H9 (cell line): ENCODE data around the gene CA7. TPM values are rescaled to one million over a fixed set of nuclear protein-coding genes. Genes with fewer than 3 reads are reported as not detected.

Experiments used
- DNase-seq: peaks from one replicate; pipeline ENCODE4 v3.0.0-alpha.2; 2017
- H2AFZ ChIP-seq: one replicate; pipeline ENCODE4 v1.6.1; 2013; ENCODE audit warnings: mild to moderate bottlenecking, low read length, control low read depth, moderate library complexity
- H2AK5ac ChIP-seq: 2 replicates; pipeline ENCODE4 v1.6.1; 2013; ENCODE audit warnings: low read length, control low read depth, mixed read lengths; ENCODE audit not compliant: insufficient read length
- H2BK120ac ChIP-seq: one replicate; pipeline ENCODE4 v1.6.1; 2013; ENCODE audit warnings: low read depth, mild to moderate bottlenecking, low read length, control low read depth, inconsistent platforms; ENCODE audit not compliant: poor library complexity, severe bottlenecking
- H2BK12ac ChIP-seq: 2 replicates; pipeline ENCODE4 v1.6.1; 2013; ENCODE audit warnings: low read length, control low read depth, mixed read lengths, low read depth; ENCODE audit not compliant: insufficient read length
- H2BK15ac ChIP-seq: 2 replicates; pipeline ENCODE4 v1.6.1; 2013; ENCODE audit warnings: low read depth, low read length, control low read depth
- H2BK20ac ChIP-seq: one replicate; pipeline ENCODE4 v1.6.1; 2013; ENCODE audit warnings: low read depth, mild to moderate bottlenecking, low read length, control low read depth, inconsistent platforms; ENCODE audit not compliant: poor library complexity, severe bottlenecking
- H2BK5ac ChIP-seq: 2 replicates; pipeline ENCODE4 v1.6.1; 2013; ENCODE audit warnings: low read length, control low read depth, mixed read lengths; ENCODE audit not compliant: insufficient read length
- H3K14ac ChIP-seq: 2 replicates; pipeline ENCODE4 v1.6.1; 2013; ENCODE audit warnings: low read length, control low read depth; ENCODE audit not compliant: insufficient read depth
- H3K18ac ChIP-seq: 2 replicates; pipeline ENCODE4 v1.6.1; 2013; ENCODE audit warnings: low read depth, mild to moderate bottlenecking, mixed read lengths, low read length, control low read depth; ENCODE audit not compliant: insufficient read length
- H3K23ac ChIP-seq: 2 replicates; pipeline ENCODE4 v1.6.1; 2013; ENCODE audit warnings: low read length, control low read depth, mixed read lengths, low read depth; ENCODE audit not compliant: insufficient read length
- H3K23me2 ChIP-seq: 2 replicates; pipeline ENCODE4 v1.6.1; 2013; ENCODE audit warnings: low read depth, mild to moderate bottlenecking, mixed read lengths, low read length, control low read depth; ENCODE audit not compliant: insufficient read length, poor library complexity, severe bottlenecking
- H3K27ac ChIP-seq: 2 replicates; pipeline ENCODE4 v1.5.1; 2013; ENCODE audit warnings: low read length, control low read depth, mixed read lengths, low read depth; ENCODE audit not compliant: insufficient read length
- H3K27me3 ChIP-seq: 2 replicates; pipeline ENCODE4 v1.6.1; 2013; ENCODE audit warnings: low read length, control low read depth, inconsistent platforms; ENCODE audit not compliant: insufficient read depth
- H3K4ac ChIP-seq: 2 replicates; pipeline ENCODE4 v1.6.1; 2013; ENCODE audit warnings: low read depth, mild to moderate bottlenecking, control low read depth, inconsistent platforms, low read length, moderate library complexity
- H3K4me1 ChIP-seq: 2 replicates; pipeline ENCODE4 v1.6.1; 2013; ENCODE audit warnings: low read length, control low read depth, inconsistent platforms; ENCODE audit not compliant: insufficient read depth
- H3K4me2 ChIP-seq: 2 replicates; pipeline ENCODE4 v1.6.1; 2013; ENCODE audit warnings: low read length, control low read depth, mixed read lengths; ENCODE audit not compliant: insufficient read length, insufficient read depth
- H3K56ac ChIP-seq: 2 replicates; pipeline ENCODE4 v1.6.1; 2013; ENCODE audit warnings: low read depth, mild to moderate bottlenecking, mixed read lengths, low read length, control low read depth; ENCODE audit not compliant: insufficient read length
- H3K79me1 ChIP-seq: 2 replicates; pipeline ENCODE4 v1.6.1; 2013; ENCODE audit warnings: low read depth, mild to moderate bottlenecking, moderate library complexity, low read length, control low read depth, inconsistent platforms; ENCODE audit not compliant: insufficient read depth, poor library complexity, severe bottlenecking
- H3K79me2 ChIP-seq: 2 replicates; pipeline ENCODE4 v1.6.1; 2013; ENCODE audit warnings: low read length, control low read depth, inconsistent platforms; ENCODE audit not compliant: insufficient read depth
- H3K9ac ChIP-seq: 2 replicates; pipeline ENCODE4 v1.6.1; 2013; ENCODE audit warnings: low read length, control low read depth, mixed read lengths; ENCODE audit not compliant: insufficient read length; ENCODE audit errors: extremely low read depth
- H3K9me3 ChIP-seq: one replicate; pipeline ENCODE4 v1.6.1; 2013; ENCODE audit warnings: low read depth, low read length, inconsistent platforms; ENCODE audit not compliant: control insufficient read depth
- H3T11ph ChIP-seq: one replicate; pipeline ENCODE4 v1.6.1; 2013; ENCODE audit warnings: mild to moderate bottlenecking, low read length, control low read depth, inconsistent platforms
- H4K20me1 ChIP-seq: one replicate; pipeline ENCODE4 v1.6.1; 2013; ENCODE audit not compliant: control insufficient read depth, insufficient read length, insufficient read depth
- H4K5ac ChIP-seq: 2 replicates; pipeline ENCODE4 v1.6.1; 2013; ENCODE audit warnings: low read depth, mild to moderate bottlenecking, mixed read lengths, low read length, control low read depth; ENCODE audit not compliant: insufficient read length
- H4K8ac ChIP-seq: replicated peaks from 2 replicates; pipeline ENCODE4 v1.6.1; 2013; ENCODE audit warnings: low read length, control low read depth, mixed read lengths, low read depth; ENCODE audit not compliant: insufficient read length
- H4K91ac ChIP-seq: 2 replicates; pipeline ENCODE4 v1.6.1; 2013; ENCODE audit warnings: low read depth, mild to moderate bottlenecking, moderate library complexity, mixed read lengths, low read length, control low read depth; ENCODE audit not compliant: insufficient read length
- H3K27ac Mint-ChIP-seq, 3 experiments: 2 replicates in 2 of 3; 3 replicates in 1 of 3; pipeline ENCODE4 v1.8.0; 2020 to 2021; ENCODE audit warnings: mixed read lengths in 3 of 3, mild to moderate bottlenecking in 1 of 3, moderate library complexity in 1 of 3
- H3K27me3 Mint-ChIP-seq: 2 replicates; pipeline ENCODE4 v1.8.0; 2021; ENCODE audit warnings: low read depth, mild to moderate bottlenecking, moderate library complexity, mixed read lengths
- H3K36me3 Mint-ChIP-seq, 3 experiments: 2 replicates in 2 of 3; 3 replicates in 1 of 3; pipeline ENCODE4 v1.8.0; 2020 to 2021; ENCODE audit warnings: low read depth in 3 of 3, mixed read lengths in 3 of 3; ENCODE audit not compliant: insufficient read depth in 1 of 3
- H3K4me1 Mint-ChIP-seq, 2 experiments: 2 replicates each; pipeline ENCODE4 v1.8.0; 2020; ENCODE audit warnings: mixed read lengths in 2 of 2
- H3K4me3 Mint-ChIP-seq, 2 experiments: 2 replicates in 1 of 2; 3 replicates in 1 of 2; pipeline ENCODE4 v1.8.0; 2020 to 2021; ENCODE audit warnings: mild to moderate bottlenecking in 2 of 2, mixed read lengths in 2 of 2, moderate library complexity in 1 of 2
- H3K9me3 Mint-ChIP-seq, 2 experiments: 2 replicates in 1 of 2; 3 replicates in 1 of 2; pipeline ENCODE4 v1.8.0; 2020; ENCODE audit warnings: mild to moderate bottlenecking in 2 of 2, mixed read lengths in 2 of 2, moderate library complexity in 1 of 2
- WGBS: extraction: QIAGEN DNeasy Blood & Tissue Kit; methylation state at CpG from one replicate; pipeline ENCODE4 v1.1.7; 2013; ENCODE audit warnings: missing lambda C conversion rate, low lambda C conversion rate, mixed read lengths; ENCODE audit not compliant: insufficient read length; ENCODE audit errors: extremely low coverage; 5-methylcytosine and 5-hydroxymethylcytosine counted together
- total RNA-seq: library from RNA; stranded (reverse); gene quantifications from 2 replicates; pipeline ENCODE4 v1.2.1, GENCODE V29; 2021
- TF ChIP-seq, protein P1 (sequence below): fragments of 200-600 bp; sonication (generic); conservative IDR thresholded peaks from 3 replicates; pipeline ENCODE4 v1.8.0; 2021; ENCODE audit warnings: antibody characterized with exemption, mild to moderate bottlenecking

CA7 gene
- total RNA-seq, 1 experiment from 2014 or later = 0.81 TPM

GRCh38 chr16:66862023-66862520, 17.9 kb downstream of the CA7 start:
- Histone ChIP-seq H2BK12ac (no peak overlapping the region), H3K79me1 (no peaks in the 10 kb centered on the region), H3K4me1 (no peaks in the 10 kb centered on the region), H3K79me2 (no peaks in the 10 kb centered on the region), H2BK120ac (no peak overlapping the region), H3K23me2 (peaks cover 2% of the 10 kb centered on the region), H2BK15ac (no peak overlapping the region), H3K23ac (no peak overlapping the region), H4K91ac (no peak overlapping the region), H2BK20ac (no peak overlapping the region), H3K18ac (no peak overlapping the region), H4K5ac (no peak overlapping the region), H3K9ac (no peak overlapping the region), H4K20me1 (no peaks in the 10 kb centered on the region), H2AK5ac (no peak overlapping the region), H2AFZ (no peak overlapping the region), H3T11ph (no peak overlapping the region), H3K14ac (no peak overlapping the region; the same call in 1 of the 2 replicates), H3K56ac (no peak overlapping the region), H4K8ac (no peak overlapping the region), H3K9me3 (no peaks in the 10 kb centered on the region), H3K4ac (no peak overlapping the region), H3K27ac (no peak overlapping the region), H2BK5ac (no peak overlapping the region), H3K27me3 (no peaks in the 10 kb centered on the region), H3K4me2 (no peak overlapping the region)
- no peak overlapping the region for H3K4me3 Mint-ChIP-seq
- DNase-seq = no peak
- peaks cover under 1% of the 10 kb centered on the region for H3K27me3 Mint-ChIP-seq
- WGBS = no CpG with 5 or more reads among the region's 8 CpGs
- H3K9me3 Mint-ChIP-seq = no peaks in the 10 kb centered on the region
- no peak overlapping the region for H3K27ac Mint-ChIP-seq
- TF ChIP-seq, protein P1, sequence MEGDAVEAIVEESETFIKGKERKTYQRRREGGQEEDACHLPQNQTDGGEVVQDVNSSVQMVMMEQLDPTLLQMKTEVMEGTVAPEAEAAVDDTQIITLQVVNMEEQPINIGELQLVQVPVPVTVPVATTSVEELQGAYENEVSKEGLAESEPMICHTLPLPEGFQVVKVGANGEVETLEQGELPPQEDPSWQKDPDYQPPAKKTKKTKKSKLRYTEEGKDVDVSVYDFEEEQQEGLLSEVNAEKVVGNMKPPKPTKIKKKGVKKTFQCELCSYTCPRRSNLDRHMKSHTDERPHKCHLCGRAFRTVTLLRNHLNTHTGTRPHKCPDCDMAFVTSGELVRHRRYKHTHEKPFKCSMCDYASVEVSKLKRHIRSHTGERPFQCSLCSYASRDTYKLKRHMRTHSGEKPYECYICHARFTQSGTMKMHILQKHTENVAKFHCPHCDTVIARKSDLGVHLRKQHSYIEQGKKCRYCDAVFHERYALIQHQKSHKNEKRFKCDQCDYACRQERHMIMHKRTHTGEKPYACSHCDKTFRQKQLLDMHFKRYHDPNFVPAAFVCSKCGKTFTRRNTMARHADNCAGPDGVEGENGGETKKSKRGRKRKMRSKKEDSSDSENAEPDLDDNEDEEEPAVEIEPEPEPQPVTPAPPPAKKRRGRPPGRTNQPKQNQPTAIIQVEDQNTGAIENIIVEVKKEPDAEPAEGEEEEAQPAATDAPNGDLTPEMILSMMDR = no peak
- H3K4me1 Mint-ChIP-seq = no peaks in the 10 kb centered on the region
- H3K36me3 Mint-ChIP-seq = no peaks in the 10 kb centered on the region
